UCSD-AML1 (cell line): ENCODE data around the gene BRWD1.

ENCODE experiments used
- DNase-seq: peaks from one replicate; lab custom pipeline; 2025; ENCODE audit not compliant: unreplicated experiment; lab: John Stamatoyannopoulos, UW

The BRWD1 gene

DNA sequence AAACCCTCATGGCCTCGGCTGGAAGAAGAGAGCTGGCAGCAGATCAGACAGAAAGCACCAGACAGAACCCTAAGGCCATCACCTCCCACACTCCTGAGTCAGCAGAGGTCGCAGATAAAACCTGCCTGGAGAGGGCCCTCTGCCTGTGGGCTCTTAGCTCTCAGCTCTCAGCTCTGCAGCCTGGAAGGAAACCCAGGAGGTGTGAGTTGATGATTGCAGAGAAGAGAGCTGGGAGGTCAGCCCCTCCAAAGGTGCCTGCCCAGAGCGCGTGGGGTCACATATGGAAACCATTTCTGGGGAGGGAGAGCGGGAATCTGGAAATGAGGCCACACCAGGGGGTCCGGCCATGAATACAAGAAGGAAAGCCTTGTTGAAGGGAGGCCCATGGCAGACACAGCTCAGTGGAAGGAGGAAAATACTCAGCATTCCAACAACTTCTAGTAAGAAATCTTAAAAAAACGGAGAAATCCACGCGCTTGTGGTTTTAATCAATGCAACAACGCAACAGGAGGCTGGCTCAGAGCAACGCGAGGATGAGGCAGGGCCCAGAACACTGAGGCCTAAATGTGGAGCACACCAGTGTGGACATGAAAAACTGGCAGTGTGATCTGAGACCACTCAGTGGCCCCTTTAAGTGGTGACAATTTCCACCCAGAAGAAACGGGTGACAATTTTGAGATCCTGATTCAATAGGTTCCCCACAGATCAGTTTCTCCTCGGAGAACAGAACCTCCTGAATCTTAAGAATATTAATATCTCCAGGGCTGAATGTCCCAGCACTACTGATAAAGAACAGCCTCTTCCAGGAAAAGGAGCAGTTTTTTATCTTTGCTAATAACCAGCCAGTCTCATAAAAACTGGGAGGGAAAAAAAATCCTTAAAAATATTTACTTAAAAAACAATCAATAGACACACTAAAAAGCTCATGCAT is 175.9 kb downstream of the BRWD1 start:
- no peak for DNase-seq

DNA sequence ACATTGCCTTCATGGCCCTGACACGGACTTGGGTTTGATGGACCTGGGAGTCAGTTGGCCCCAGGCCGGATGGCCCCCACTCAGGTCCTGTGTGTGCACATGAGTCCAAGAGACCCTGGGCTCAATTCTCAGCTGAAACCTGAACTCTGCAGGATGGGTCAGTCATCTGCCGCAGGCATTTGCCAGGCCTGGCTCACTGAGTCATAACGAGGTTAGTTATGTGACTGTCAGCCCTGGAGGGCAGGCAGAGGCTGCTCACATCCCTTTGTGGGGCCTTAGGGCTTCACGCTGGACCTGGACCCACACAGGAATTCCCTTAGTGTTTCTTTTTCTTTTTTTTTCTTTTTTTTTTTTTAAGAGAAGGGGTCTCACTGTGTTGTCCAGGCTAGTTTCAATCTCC is 176.7 kb downstream of the BRWD1 start:
- no peak for DNase-seq

DNA sequence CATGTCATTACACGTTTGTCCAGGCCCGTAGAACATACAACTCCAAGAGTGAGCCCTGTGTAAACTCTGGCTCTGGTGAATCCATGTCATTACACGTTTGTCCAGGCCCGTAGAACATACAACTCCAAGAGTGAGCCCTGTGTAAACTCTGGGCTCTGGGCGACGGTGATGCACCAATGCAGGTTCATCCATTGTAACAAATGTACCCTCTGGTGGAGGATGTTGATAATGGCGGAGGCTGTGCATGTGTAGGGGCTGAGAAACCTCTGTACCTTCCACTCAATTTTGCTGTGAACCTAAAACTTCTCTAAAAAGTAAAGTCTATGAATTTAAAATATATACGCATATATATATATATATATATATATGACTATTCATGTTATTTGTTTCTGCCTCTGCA is 177.3 kb downstream of the BRWD1 start:
- DNase-seq = peak; percentile 31

DNA sequence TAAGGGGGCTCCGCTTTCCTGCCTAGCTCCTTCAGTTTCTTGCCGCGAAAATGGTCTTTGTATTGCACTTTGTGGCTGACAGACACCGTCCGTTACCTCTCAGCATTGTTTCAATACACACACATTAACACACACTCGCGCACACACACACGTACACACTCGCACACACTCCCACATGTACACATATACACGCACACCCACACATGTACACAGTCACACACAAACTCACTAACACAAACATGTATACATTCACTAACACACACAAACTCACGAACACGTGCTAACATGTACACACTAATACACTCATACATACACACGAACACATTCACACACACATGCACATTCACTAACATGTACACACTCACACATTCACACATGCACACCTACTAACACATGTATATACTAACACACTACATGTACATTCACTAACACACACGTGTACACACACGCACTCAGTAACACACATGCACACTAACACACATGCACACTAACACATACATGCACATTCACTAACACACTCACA is 179.1 kb downstream of the BRWD1 start:
- no peak for DNase-seq
